ENCODE data around the gene SLC37A4. TPM values are rescaled to one million over a fixed set of nuclear protein-coding genes. Genes with fewer than 3 reads are reported as not detected.

SLC37A4 gene
- total and polyA plus RNA-seq, 2 donors (not counting 3 experiments of a cell fraction or from before 2014, with no cell fraction given): 21.5 to 36.5 TPM

DNA sequence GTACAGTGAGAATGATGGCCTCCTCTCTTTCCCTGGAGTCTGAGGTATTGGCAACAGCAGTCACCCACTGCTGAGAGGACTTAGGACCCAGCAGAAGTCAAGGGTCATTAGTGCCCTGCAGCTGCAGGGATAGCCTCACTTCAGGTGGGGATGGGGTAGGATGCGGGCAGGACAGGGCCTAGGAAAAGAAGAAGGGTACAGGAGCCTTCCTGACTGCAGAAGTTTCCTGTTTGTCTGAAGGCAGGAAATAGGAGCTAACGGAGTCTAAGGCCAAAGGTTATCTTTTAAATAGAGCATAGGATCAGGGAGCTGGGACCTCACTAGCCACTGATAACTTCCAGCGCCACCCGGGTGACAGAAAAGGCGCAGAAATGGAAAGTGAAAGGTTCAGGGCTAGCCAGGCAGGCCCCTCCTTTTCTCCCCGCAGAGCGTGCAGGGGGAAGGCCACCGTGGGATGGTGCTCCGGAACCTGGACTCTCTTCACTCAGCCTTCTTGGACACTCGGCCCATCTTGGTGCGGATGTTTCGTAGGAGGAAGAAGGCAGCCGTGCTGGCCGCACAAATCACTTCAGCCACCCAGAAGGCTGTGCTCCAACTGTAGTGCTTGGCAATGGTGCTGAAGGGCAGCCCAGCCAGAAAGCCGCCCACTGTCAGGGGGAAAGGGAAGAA lies 6.1 kb downstream of the SLC37A4 start:
- intact Hi-C loops (cut with micrococcal nuclease): no loop called here
- Histone ChIP-seq H3K4me2 (ENCODE audit: insufficient read depth, low read length) (no peak overlapping the region), H3K27me3 (ENCODE audit: control insufficient read depth in 2 of 2, insufficient read depth in 2 of 2, low read length in 2 of 2) (no peaks in the 10 kb centered on the region), H3K4me3 (replicated peaks in 1 of 3; ENCODE audit: insufficient read depth in 1 of 3, low read depth in 1 of 3, low read length in 3 of 3) (no peak overlapping the region), H3K4me1 (ENCODE audit: control insufficient read depth, extremely low read depth, insufficient read depth, low read length) (peaks cover 19% of the 10 kb centered on the region), H4K20me1 (replicated peaks; ENCODE audit: control insufficient read depth, extremely low read depth, insufficient read depth, low read length) (no peaks in the 10 kb centered on the region), H2AFZ (ENCODE audit: low read depth, low read length) (no peak overlapping the region), H3K9me3 (replicated peaks; ENCODE audit: control insufficient read depth, insufficient read depth, low read length) (no peaks in the 10 kb centered on the region), H3K36me3 (ENCODE audit: control insufficient read depth in 2 of 2, extremely low read depth in 1 of 2, insufficient read depth in 2 of 2, low read length in 2 of 2) (peaks cover 6 to 19% of the 10 kb centered on the region in 2 experiments), H3K9ac (replicated peaks; ENCODE audit: extremely low read depth, insufficient read depth, low read length) (no peak overlapping the region), H3K79me2 (ENCODE audit: control insufficient read depth, insufficient read depth, low read length) (peaks cover 10% of the 10 kb centered on the region), H3K9me1 (replicated peaks; ENCODE audit: control insufficient read depth, extremely low read depth, insufficient read depth, low read length) (no peaks in the 10 kb centered on the region), H3K27ac (ENCODE audit: insufficient read depth, low read depth, low read length) (no peak overlapping the region)
- TF ChIP-seq FOS (IDR thresholded peaks at IDR 0.05; ENCODE audit: borderline replicate concordance, insufficient read depth, low read length) (no peak), CTCF (IDR thresholded peaks at IDR 0.05; ENCODE audit: extremely low read depth in 1 of 2, insufficient read depth in 1 of 2, low read depth in 1 of 2, low read length in 2 of 2) (no peak), MYC (IDR thresholded peaks at IDR 0.05; ENCODE audit: low read depth, low read length) (no peak), GATA2 (IDR thresholded peaks at IDR 0.05; ENCODE audit: insufficient read depth, insufficient read length, low read depth, low read length) (no peak), POLR2A (IDR thresholded peaks at IDR 0.05; ENCODE audit: low read depth, low read length) (no peak), MAX (IDR thresholded peaks at IDR 0.05; ENCODE audit: insufficient read depth, insufficient read length) (no peak), EZH2 (IDR thresholded peaks at IDR 0.05; ENCODE audit: borderline replicate concordance, low read depth, low read length, severe bottlenecking) (no peak), JUN (IDR thresholded peaks at IDR 0.05; ENCODE audit: borderline replicate concordance, insufficient read depth, insufficient read length, low read depth) (no peak), POLR2AphosphoS5 (IDR thresholded peaks at IDR 0.05; ENCODE audit: insufficient read depth, low read depth, low read length) (no peak)
- ChIA-PET POLR2A (no interaction called here), CTCF (interaction anchor here (1.0 to 1.1 kb wide), 2 partner anchors 27 to 314 kb away, joined by 3 read pairs; no protein-coding TSS in a partner anchor)
- no peak for FAIRE-seq
- BruUV-seq (replicated peaks): no TSS peak
- dilution Hi-C loops (cut with MboI; ENCODE audit: extremely low pct_ligation_motif_present, low sequenced_read_pairs): no loop called here
- DNase-seq (ENCODE audit: low read depth, low spot score): no peak

Data from endothelial cell of umbilical vein (primary cell).